ENCODE data around the gene TRIM7. TPM values are rescaled to one million over a fixed set of nuclear protein-coding genes. Genes with fewer than 3 reads are reported as not detected.

Gene TRIM7
- total and polyA plus RNA-seq, 9 of the 15 experiments (the other 6 are each of a cell fraction or from before 2014, with no cell fraction given), result 2.6 to 14.9 (median 8.9) TPM

- TF ChIP-seq ZNF609 (CRISPR knock-in tag; IDR thresholded peaks at IDR 0.05; ENCODE audit: borderline replicate concordance) (no peak), ZNF77 (CRISPR knock-in tag; IDR thresholded peaks at IDR 0.05) (no peak), BCLAF1 (IDR thresholded peaks at IDR 0.05; ENCODE audit: borderline replicate concordance in 1 of 2, control insufficient read depth in 1 of 2, low read depth in 2 of 2, low read length in 1 of 2) (no peak), RBM34 (IDR thresholded peaks at IDR 0.05; ENCODE audit: borderline replicate concordance, insufficient read depth, low read length) (no peak), STAG1 (CRISPR knock-in tag; IDR thresholded peaks at IDR 0.05; ENCODE audit: borderline replicate concordance) (no peak), EHMT2 (IDR thresholded peaks at IDR 0.05) (no peak), ZNF395 (CRISPR knock-in tag; IDR thresholded peaks at IDR 0.05) (no peak), ESRRA (IDR thresholded peaks at IDR 0.05; ENCODE audit: borderline replicate concordance, low read depth) (peak; percentile 48; the same call in 1 of the 2 replicates), ZNF12 (CRISPR knock-in tag; IDR thresholded peaks at IDR 0.05) (no peak), ZFP1 (CRISPR knock-in tag; IDR thresholded peaks at IDR 0.05) (no peak), CEBPG (CRISPR knock-in tag; IDR thresholded peaks at IDR 0.05) (no peak), CEBPG (tag; conservative IDR thresholded peaks at IDR 0.05 in 1 of 2, IDR thresholded peaks at IDR 0.05 in 1 of 2) (no peak; a peak in 1 of 4 replicates), NCOA2 (IDR thresholded peaks at IDR 0.05; ENCODE audit: partially characterized antibody in 2 of 2) (no peak), MTA2 (IDR thresholded peaks at IDR 0.05; ENCODE audit: low read depth) (no peak), PCBP1 (IDR thresholded peaks at IDR 0.05; ENCODE audit: low read depth, low read length, poor library complexity, severe bottlenecking) (no peak), ETS1 (conservative IDR thresholded peaks at IDR 0.05; ENCODE audit: control insufficient read depth, low read depth, low read length) (peak; percentile 86)
Observed at GRCh38 chr5:181187500-181188213, 17.3 kb downstream of the TRIM7 start (continued).
